Upper lobe of left lung (tissue), 6 donors: ENCODE measurements around the gene PEX14. TPM values are rescaled to one million over a fixed set of nuclear protein-coding genes. Genes with fewer than 3 reads are reported as not detected.

ENCODE experiments used
- ATAC-seq, 2 donors: fragments of 200-7000 bp; cut with Tn5 transposase; one replicate each; pipeline ENCODE4 v1.9.1; 2022; ENCODE audit warnings: mild to moderate bottlenecking in 2 of 2, moderate library complexity in 2 of 2; ENCODE audit not compliant: low FRiP score in 2 of 2
- DNase-seq, 2 donors: peaks; one replicate each; pipeline ENCODE4 v3.0.0-alpha.2; 2019 to 2020
- H3K27ac ChIP-seq, 4 donors: fragments of 200-600 bp; sonication (generic); one replicate each; pipeline ENCODE4 v1.5.1; 2016 to 2019
- H3K27me3 ChIP-seq, 4 donors: fragments of 200-600 bp; sonication (generic); one replicate each; pipeline ENCODE4 v1.5.1; 2017 to 2019
- H3K36me3 ChIP-seq, 4 donors: fragments of 200-600 bp; sonication (generic); one replicate each; pipeline ENCODE4 v1.5.1; 2016 to 2019
- H3K4me1 ChIP-seq, 4 donors: fragments of 200-600 bp; sonication (generic); one replicate each; pipeline ENCODE4 v1.5.1; 2018 to 2019
- H3K4me3 ChIP-seq, 4 donors: fragments of 200-600 bp; sonication (generic); one replicate each; pipeline ENCODE4 v1.5.1; 2017 to 2019; ENCODE audit warnings: mild to moderate bottlenecking in 2 of 4, moderate library complexity in 1 of 4
- H3K9me3 ChIP-seq, 4 donors: fragments of 200-600 bp; sonication (generic); one replicate each; pipeline ENCODE4 v1.5.1; 2018 to 2019
- EP300 ChIP-seq, 4 donors: sonication (generic); formaldehyde crosslinking; IDR thresholded peaks; one replicate each; pipeline ENCODE4 v1.5.1; 2017; ENCODE audit warnings: antibody characterized with exemption in 4 of 4, control low read depth in 2 of 4
- POLR2A ChIP-seq, 4 donors: fragments of 450-650 bp; IDR thresholded peaks; one replicate each; pipeline ENCODE4 v1.5.1; 2016 to 2017; ENCODE audit warnings: antibody characterized with exemption in 4 of 4, mild to moderate bottlenecking in 2 of 4
- POLR2AphosphoS5 ChIP-seq, 2 donors: sonication (generic); formaldehyde crosslinking; IDR thresholded peaks; one replicate each; pipeline ENCODE4 v1.5.1; 2017; ENCODE audit warnings: antibody characterized with exemption in 2 of 2
- WGBS, 2 donors: methylation state at CpG; one replicate each; pipeline ENCODE4 v1.1.5; 2017 to 2018; 5-methylcytosine and 5-hydroxymethylcytosine counted together
- total RNA-seq, 6 donors: library from RNA; depleted of rRNA in 4 of 6; stranded (reverse); fragments of >200 nt in 4 of 6; gene quantifications; one replicate each; pipeline versions ENCODE4 v1.1.0 to v1.2.1, GENCODE V29; 2016 to 2021
- TF ChIP-seq, protein P1 (sequence below), 6 experiments: fragments of 450-650 bp in 4 of 6; fragments of 200-600 bp in 2 of 6; sonication (generic) in 2 of 6; IDR thresholded peaks; one replicate each; pipeline ENCODE4 v1.5.1; 2016 to 2019; ENCODE audit warnings: antibody characterized with exemption in 6 of 6
- donor health status: DM: no; HTN: no; CAD: no; lungs with moderate emphysema.
- donor health status: DM: no; HTN: yes; CAD: no; lungs with severe emphysema.

The PEX14 gene
- total RNA-seq, 6 donors from 2014 or later: 21.2 to 43.0 (median 29.9) TPM

DNA sequence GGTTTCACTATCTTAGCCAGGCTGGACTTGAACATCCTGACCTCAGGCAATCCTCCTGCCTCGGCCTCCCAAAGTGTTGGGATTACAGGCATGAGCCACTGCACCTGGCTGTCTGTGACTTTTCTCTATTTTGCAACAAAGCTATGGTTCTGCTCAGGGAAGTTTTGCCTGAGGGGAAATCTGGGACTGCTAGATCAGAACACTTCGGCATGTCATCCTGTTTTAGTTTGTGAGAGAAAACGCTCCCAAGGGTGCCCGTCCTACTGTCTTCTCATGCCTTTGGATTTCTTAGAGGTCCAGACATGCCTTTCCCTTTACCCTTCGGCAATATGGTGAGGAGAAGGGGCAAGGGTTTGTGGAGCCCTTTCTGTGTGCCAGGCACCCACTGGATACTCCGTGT is 30.5 kb upstream of the PEX14 start:
- Histone ChIP-seq H3K9me3 (no peaks in the 10 kb centered on the region), H3K27ac (no peak overlapping the region), H3K4me1 (peaks cover 0 to 1% (median 0%) of the 10 kb centered on the region in 4 donors), H3K36me3 (peaks cover 0 to 14% (median 1%) of the 10 kb centered on the region in 4 donors), H3K4me3 (no peak overlapping the region), H3K27me3 (no peaks in the 10 kb centered on the region)
- WGBS, 2 donors: 94 to 95% methylated on average over 6 of the region's 6 CpGs
- DNase-seq (no peak), ATAC-seq (no peak)
- TF ChIP-seq, protein P1, sequence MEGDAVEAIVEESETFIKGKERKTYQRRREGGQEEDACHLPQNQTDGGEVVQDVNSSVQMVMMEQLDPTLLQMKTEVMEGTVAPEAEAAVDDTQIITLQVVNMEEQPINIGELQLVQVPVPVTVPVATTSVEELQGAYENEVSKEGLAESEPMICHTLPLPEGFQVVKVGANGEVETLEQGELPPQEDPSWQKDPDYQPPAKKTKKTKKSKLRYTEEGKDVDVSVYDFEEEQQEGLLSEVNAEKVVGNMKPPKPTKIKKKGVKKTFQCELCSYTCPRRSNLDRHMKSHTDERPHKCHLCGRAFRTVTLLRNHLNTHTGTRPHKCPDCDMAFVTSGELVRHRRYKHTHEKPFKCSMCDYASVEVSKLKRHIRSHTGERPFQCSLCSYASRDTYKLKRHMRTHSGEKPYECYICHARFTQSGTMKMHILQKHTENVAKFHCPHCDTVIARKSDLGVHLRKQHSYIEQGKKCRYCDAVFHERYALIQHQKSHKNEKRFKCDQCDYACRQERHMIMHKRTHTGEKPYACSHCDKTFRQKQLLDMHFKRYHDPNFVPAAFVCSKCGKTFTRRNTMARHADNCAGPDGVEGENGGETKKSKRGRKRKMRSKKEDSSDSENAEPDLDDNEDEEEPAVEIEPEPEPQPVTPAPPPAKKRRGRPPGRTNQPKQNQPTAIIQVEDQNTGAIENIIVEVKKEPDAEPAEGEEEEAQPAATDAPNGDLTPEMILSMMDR (IDR thresholded peaks at IDR 0.05): no peak
- TF ChIP-seq POLR2A (IDR thresholded peaks at IDR 0.05): no peak
- no peak for TF ChIP-seq POLR2AphosphoS5 (IDR thresholded peaks at IDR 0.05)
- TF ChIP-seq EP300 (IDR thresholded peaks at IDR 0.05): no peak

DNA sequence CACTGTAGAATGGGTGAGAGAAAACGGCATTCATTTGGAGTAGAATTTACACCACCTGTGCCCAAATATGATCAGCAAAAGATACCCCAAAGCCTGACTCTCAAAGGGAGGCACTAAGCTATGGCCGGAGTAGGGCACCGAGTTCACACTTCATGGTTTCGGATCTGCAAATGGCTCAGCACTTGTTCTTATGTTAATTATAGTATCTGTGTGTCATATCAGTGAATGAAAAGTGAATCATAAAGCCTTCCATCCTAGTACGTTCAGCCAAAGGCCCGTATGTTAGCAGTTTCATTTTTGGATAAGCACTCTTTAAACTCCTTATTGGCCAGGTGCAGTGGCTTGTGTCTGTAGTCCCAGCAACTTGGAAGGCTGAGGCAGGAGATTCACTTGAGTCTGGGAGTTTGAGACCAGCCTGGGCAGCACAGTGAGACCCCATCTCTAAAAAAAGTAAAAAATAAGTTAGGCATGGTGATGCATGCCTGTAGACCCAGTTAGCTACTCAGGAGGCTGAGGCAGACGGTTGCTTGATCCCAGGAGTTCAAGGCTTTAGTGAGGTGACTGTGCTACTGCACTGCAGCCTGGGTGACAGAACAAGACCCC is 29.9 kb upstream of the PEX14 start:
- Histone ChIP-seq H3K9me3 (no peaks in the 10 kb centered on the region), H3K27ac (no peak overlapping the region), H3K4me1 (no peaks in the 10 kb centered on the region), H3K4me3 (no peak overlapping the region), H3K27me3 (no peaks in the 10 kb centered on the region), H3K36me3 (peaks cover 0 to 14% (median 1%) of the 10 kb centered on the region in 4 donors)
- no peak for DNase-seq
- no peak for ATAC-seq
- WGBS, 2 donors: 93 to 94% methylated on average over 7 of the region's 7 CpGs
- TF ChIP-seq EP300 (IDR thresholded peaks at IDR 0.05) (no peak), POLR2AphosphoS5 (IDR thresholded peaks at IDR 0.05) (no peak), POLR2A (IDR thresholded peaks at IDR 0.05) (no peak)
- TF ChIP-seq, protein P1 (IDR thresholded peaks at IDR 0.05): no peak

DNA sequence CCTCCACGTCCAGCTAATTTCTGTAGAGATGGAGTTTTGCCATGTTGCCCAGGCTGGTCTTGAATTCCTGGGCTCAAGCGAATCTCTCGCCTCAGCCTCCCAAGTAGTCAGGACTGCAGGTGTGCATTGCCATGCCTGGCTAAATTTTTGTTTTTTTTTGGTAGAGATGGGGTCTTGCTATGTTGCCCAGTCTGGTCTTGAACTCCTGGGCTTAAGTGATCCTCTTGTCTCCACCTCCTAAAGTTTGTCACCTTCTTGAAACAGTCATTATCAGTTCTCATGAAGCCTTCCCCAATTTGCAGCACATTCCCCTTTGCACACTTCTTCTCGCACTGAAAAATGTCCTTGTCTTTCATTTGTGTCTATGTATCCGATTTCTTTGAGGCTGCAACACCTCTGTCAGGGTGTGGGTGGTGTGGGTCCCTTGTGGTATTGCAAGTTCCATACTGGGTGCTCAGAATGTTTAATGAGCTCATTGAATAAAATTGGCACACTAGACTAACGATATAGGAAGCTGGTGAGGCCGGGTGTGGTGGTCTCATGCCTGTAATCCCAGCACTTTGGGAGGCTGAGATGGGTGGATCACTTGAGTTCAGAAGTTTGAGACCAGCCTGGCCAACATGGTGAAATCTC is 27.8 kb upstream of the PEX14 start:
- 92 to 99% methylated on average over 7 of the region's 7 CpGs for WGBS, 2 donors
- ATAC-seq: no peak

DNA sequence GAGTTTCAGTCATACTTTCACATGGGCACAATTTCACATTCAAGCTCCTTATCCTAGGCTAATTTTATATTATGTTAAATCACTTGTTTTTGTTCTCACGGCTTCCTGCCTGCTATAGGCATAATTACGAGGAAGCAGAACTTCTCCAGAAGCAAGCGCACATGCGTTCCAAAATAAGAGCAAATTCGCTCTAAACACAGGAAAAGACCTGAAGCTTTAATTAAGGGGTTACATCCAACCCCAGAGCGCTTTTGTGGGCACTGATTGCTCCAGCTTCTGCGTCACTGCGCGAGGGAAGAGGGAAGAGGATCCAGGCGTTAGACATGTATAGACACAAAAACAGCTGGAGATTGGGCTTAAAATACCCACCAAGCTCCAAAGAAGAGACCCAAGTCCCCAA is 25.0 kb upstream of the PEX14 start, which contains the start of gene CORT:
TSS of gene CORT (plus strand) at position 281 of the 400 bp plus-strand sequence. CDS start 193 bp downstream, outside the sequence.
- no peak for TF ChIP-seq POLR2A (IDR thresholded peaks at IDR 0.05)
- TF ChIP-seq, protein P1 (IDR thresholded peaks at IDR 0.05): no peak
- TF ChIP-seq POLR2AphosphoS5 (IDR thresholded peaks at IDR 0.05): no peak
- TF ChIP-seq EP300 (IDR thresholded peaks at IDR 0.05): no peak
- H3K4me1 ChIP-seq: peaks cover 0 to 9% (median 2%) of the 10 kb centered on the region in 4 donors
- no peaks in the 10 kb centered on the region for H3K27me3 ChIP-seq
- no peak for DNase-seq
- no peak within 1 kb of the TSS for H3K4me3 ChIP-seq
- WGBS, 2 donors: 91 to 93% methylated on average over 10 of the region's 10 CpGs
- no peak within 1 kb of the TSS for H3K27ac ChIP-seq
- H3K36me3 ChIP-seq: peaks cover 0 to 2% (median 0%) of the 10 kb centered on the region in 4 donors
- no peak for ATAC-seq
- H3K9me3 ChIP-seq: no peaks in the 10 kb centered on the region

More for the DNA sequence above, 27.8 kb upstream of the PEX14 start:
- Histone ChIP-seq H3K9me3 (no peaks in the 10 kb centered on the region), H3K4me3 (no peak overlapping the region), H3K27ac (no peak overlapping the region), H3K36me3 (peaks cover 0 to 7% (median 0%) of the 10 kb centered on the region in 4 donors), H3K4me1 (peaks cover 0 to 7% (median 2%) of the 10 kb centered on the region in 4 donors), H3K27me3 (no peaks in the 10 kb centered on the region)
- no peak for DNase-seq
- TF ChIP-seq POLR2A (IDR thresholded peaks at IDR 0.05) (no peak), POLR2AphosphoS5 (IDR thresholded peaks at IDR 0.05) (no peak), EP300 (IDR thresholded peaks at IDR 0.05) (no peak)
- TF ChIP-seq, protein P1 (IDR thresholded peaks at IDR 0.05): no peak
